HEK293 (cell line): ENCODE data around the gene ARHGAP6.

Experiments used
- CTCF ChIP-seq: fragments of 450-650 bp; formaldehyde crosslinking; IDR thresholded peaks from 2 replicates; pipeline ENCODE4 v1.5.1; 2016; ENCODE audit warnings: missing biosample characterization, missing genetic modification characterization
- GFI1B ChIP-seq: fragments of 450-650 bp; formaldehyde crosslinking; IDR thresholded peaks from 2 replicates; pipeline ENCODE4 v1.5.1; 2016; ENCODE audit warnings: missing biosample characterization, missing genetic modification characterization
- REST ChIP-seq: fragments of 450-650 bp; formaldehyde crosslinking; IDR thresholded peaks from 2 replicates; pipeline ENCODE4 v1.5.1; 2016; ENCODE audit warnings: missing biosample characterization, missing genetic modification characterization
- ZBTB7A ChIP-seq: fragments of 450-650 bp; formaldehyde crosslinking; IDR thresholded peaks from 2 replicates; pipeline ENCODE4 v1.5.1; 2016; ENCODE audit warnings: low read depth, missing biosample characterization, missing genetic modification characterization
- ZNF274 ChIP-seq, 2 experiments: fragments of 200-500 bp in 1 of 2; fragments of 450-650 bp in 1 of 2; sonication (Bioruptor generic) in 1 of 2; formaldehyde crosslinking in 1 of 2; IDR thresholded peaks; 2 replicates each; pipeline versions ENCODE4 v1.5.1 to v1.6.1; 2014 to 2016; ENCODE audit warnings: borderline replicate concordance in 1 of 2, inconsistent platforms in 1 of 2, low read length in 1 of 2, missing biosample characterization in 1 of 2, missing genetic modification characterization in 1 of 2
- ZNF394 ChIP-seq: fragments of 450-650 bp; formaldehyde crosslinking; IDR thresholded peaks from 2 replicates; pipeline ENCODE4 v1.5.1; 2016; ENCODE audit warnings: missing biosample characterization, missing genetic modification characterization, mild to moderate bottlenecking, moderate library complexity, borderline replicate concordance
- ZNF423 ChIP-seq: fragments of 450-650 bp; formaldehyde crosslinking; IDR thresholded peaks from 2 replicates; pipeline ENCODE4 v1.5.1; 2016; ENCODE audit warnings: missing biosample characterization, missing genetic modification characterization
- ZNF521 ChIP-seq: fragments of 450-650 bp; formaldehyde crosslinking; IDR thresholded peaks from 2 replicates; pipeline ENCODE4 v1.5.1; 2017; ENCODE audit warnings: missing biosample characterization, mild to moderate bottlenecking, missing genetic modification characterization
- ZNF600 ChIP-seq: fragments of 450-650 bp; formaldehyde crosslinking; IDR thresholded peaks from 2 replicates; pipeline ENCODE4 v1.5.1; 2016; ENCODE audit warnings: missing biosample characterization, missing genetic modification characterization
- ZNF76 ChIP-seq: fragments of 450-650 bp; formaldehyde crosslinking; IDR thresholded peaks from 2 replicates; pipeline ENCODE4; 2016; ENCODE audit warnings: low read depth, missing biosample characterization, missing genetic modification characterization, borderline replicate concordance
- ZXDB ChIP-seq: fragments of 450-650 bp; formaldehyde crosslinking; IDR thresholded peaks from 2 replicates; pipeline ENCODE4 v1.5.1; 2016; ENCODE audit warnings: missing biosample characterization, missing genetic modification characterization
- TF ChIP-seq, protein P1 (sequence below): fragments of 450-650 bp; formaldehyde crosslinking; IDR thresholded peaks from 2 replicates; pipeline ENCODE4 v1.5.1; 2017; ENCODE audit warnings: missing biosample characterization, missing genetic modification characterization

GRCh38 chrX:11589641-11590040 is 76.1 kb downstream of the ARHGAP6 start:
- TF ChIP-seq GFI1B (tag by site-specific recombination) (no peak), REST (tag by site-specific recombination) (no peak), CTCF (tag by site-specific recombination) (no peak), ZNF394 (no peak), ZXDB (no peak), ZNF76 (tag by site-specific recombination) (no peak), ZNF600 (tag by site-specific recombination) (no peak), ZNF521 (tag by site-specific recombination) (no peak), ZNF274 (IDR thresholded peaks at IDR 0.05; ENCODE audit: low read length) (no peak), ZNF274 (tag by site-specific recombination; IDR thresholded peaks at IDR 0.05; ENCODE audit: borderline replicate concordance) (no peak), ZNF423 (no peak), ZBTB7A (tag by site-specific recombination) (no peak)
- TF ChIP-seq, protein P1, sequence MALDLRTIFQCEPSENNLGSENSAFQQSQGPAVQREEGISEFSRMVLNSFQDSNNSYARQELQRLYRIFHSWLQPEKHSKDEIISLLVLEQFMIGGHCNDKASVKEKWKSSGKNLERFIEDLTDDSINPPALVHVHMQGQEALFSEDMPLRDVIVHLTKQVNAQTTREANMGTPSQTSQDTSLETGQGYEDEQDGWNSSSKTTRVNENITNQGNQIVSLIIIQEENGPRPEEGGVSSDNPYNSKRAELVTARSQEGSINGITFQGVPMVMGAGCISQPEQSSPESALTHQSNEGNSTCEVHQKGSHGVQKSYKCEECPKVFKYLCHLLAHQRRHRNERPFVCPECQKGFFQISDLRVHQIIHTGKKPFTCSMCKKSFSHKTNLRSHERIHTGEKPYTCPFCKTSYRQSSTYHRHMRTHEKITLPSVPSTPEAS (tag by site-specific recombination), result no peak
